HEK293 (cell line): ENCODE measurements around the gene ATP13A4.

Experiments
- CTCF ChIA-PET: fragments of 350-600 bp; formaldehyde crosslinking; extraction: SDS; loops from one replicate; lab custom pipeline; 2021; ENCODE audit warnings: antibody characterized with exemption; lab: Yijun Ruan, JAX
- POLR2A ChIA-PET: fragments of 300-600 bp; formaldehyde crosslinking; extraction: SDS; loops from one replicate; lab custom pipeline; 2020; ENCODE audit warnings: antibody characterized with exemption, inconsistent platforms; lab: Yijun Ruan, JAX
- H3K27ac ChIP-seq: fragments of 200-500 bp; sonication (Bioruptor generic); 2 replicates; pipeline ENCODE4 v1.5.1; 2014; ENCODE audit warnings: low read depth, low read length, control low read depth, inconsistent platforms; ENCODE audit errors: extremely low read depth
- H3K36me3 ChIP-seq, 2 experiments: fragments of 200-500 bp in 1 of 2; sonication (Bioruptor generic) in 1 of 2; 1 replicate in 1 of 2; 2 replicates in 1 of 2; pipeline ENCODE4 v1.5.1; 2014 to 2017; ENCODE audit warnings: inconsistent platforms in 2 of 2, low read length in 2 of 2; ENCODE audit not compliant: control insufficient read depth in 2 of 2, insufficient read depth in 1 of 2
- H3K4me1 ChIP-seq: fragments of 200-500 bp; sonication (Bioruptor generic); 2 replicates; pipeline ENCODE4 v1.5.1; 2014; ENCODE audit warnings: mild to moderate bottlenecking, low read length, inconsistent platforms; ENCODE audit not compliant: control insufficient read depth, insufficient read depth
- H3K4me3 ChIP-seq: 2 replicates; pipeline ENCODE4 v1.5.1; 2011; ENCODE audit warnings: low read depth, mild to moderate bottlenecking, control low read depth, low read length, moderate library complexity
- H3K9me3 ChIP-seq: fragments of 200-500 bp; sonication (Bioruptor generic); 2 replicates; pipeline ENCODE4 v1.5.1; 2014; ENCODE audit warnings: low read depth, low read length, inconsistent platforms; ENCODE audit not compliant: control insufficient read depth, insufficient read depth
- GLIS1 ChIP-seq: fragments of 450-650 bp; formaldehyde crosslinking; IDR thresholded peaks from 2 replicates; pipeline ENCODE4 v1.5.1; 2016; ENCODE audit warnings: missing biosample characterization, missing genetic modification characterization
- HOXA7 ChIP-seq: sonication (generic); formaldehyde crosslinking; IDR thresholded peaks from 2 replicates; pipeline ENCODE4 v1.8.1; 2022; ENCODE audit warnings: missing genetic modification reagents, borderline replicate concordance
- IKZF3 ChIP-seq: fragments of 450-650 bp; IDR thresholded peaks from 2 replicates; pipeline ENCODE4 v1.5.0; 2018; ENCODE audit warnings: missing biosample characterization, mild to moderate bottlenecking, missing genetic modification characterization, moderate library complexity
- KLF8 ChIP-seq: fragments of 450-650 bp; formaldehyde crosslinking; IDR thresholded peaks from 2 replicates; pipeline ENCODE4 v1.5.1; 2016; ENCODE audit warnings: missing biosample characterization, missing genetic modification characterization
- MEIS1 ChIP-seq: sonication (generic); formaldehyde crosslinking; IDR thresholded peaks from 2 replicates; pipeline ENCODE4 v1.8.1; 2022; ENCODE audit warnings: missing genetic modification reagents, mild to moderate bottlenecking, borderline replicate concordance
- OVOL3 ChIP-seq: fragments of 450-650 bp; formaldehyde crosslinking; IDR thresholded peaks from 2 replicates; pipeline ENCODE4 v1.5.1; 2016; ENCODE audit warnings: missing biosample characterization, missing genetic modification characterization
- SP7 ChIP-seq: fragments of 450-650 bp; formaldehyde crosslinking; IDR thresholded peaks from 2 replicates; pipeline ENCODE4 v1.5.1; 2016; ENCODE audit warnings: missing biosample characterization, missing genetic modification characterization
- TRIM28 ChIP-seq: IDR thresholded peaks from 2 replicates; pipeline ENCODE4 v1.6.1; 2011; ENCODE audit warnings: low read length, control low read depth, borderline replicate concordance
- ZEB2 ChIP-seq: fragments of 450-650 bp; formaldehyde crosslinking; IDR thresholded peaks from 2 replicates; pipeline ENCODE4 v1.5.1; 2016; ENCODE audit warnings: missing biosample characterization, missing genetic modification characterization
- ZIC2 ChIP-seq: fragments of 450-650 bp; formaldehyde crosslinking; IDR thresholded peaks from 2 replicates; pipeline ENCODE4 v1.5.1; 2016; ENCODE audit warnings: missing biosample characterization, missing genetic modification characterization
- ZNF132 ChIP-seq: fragments of 450-650 bp; formaldehyde crosslinking; IDR thresholded peaks from 2 replicates; pipeline ENCODE4 v1.5.1; 2017; ENCODE audit warnings: missing biosample characterization, missing genetic modification characterization, borderline replicate concordance
- ZNF157 ChIP-seq: fragments of 450-650 bp; formaldehyde crosslinking; IDR thresholded peaks from 2 replicates; pipeline ENCODE4 v1.5.1; 2016; ENCODE audit warnings: missing biosample characterization, missing genetic modification characterization
- ZNF174 ChIP-seq: fragments of 450-650 bp; formaldehyde crosslinking; IDR thresholded peaks from 2 replicates; pipeline ENCODE4 v1.5.0; 2017; ENCODE audit warnings: missing biosample characterization, mild to moderate bottlenecking, missing genetic modification characterization
- ZNF184 ChIP-seq: fragments of 450-650 bp; IDR thresholded peaks from 2 replicates; pipeline ENCODE4 v1.5.1; 2018; ENCODE audit warnings: missing biosample characterization, mild to moderate bottlenecking, missing genetic modification characterization
- ZNF223 ChIP-seq: fragments of 450-650 bp; formaldehyde crosslinking; IDR thresholded peaks from 2 replicates; pipeline ENCODE4 v1.5.1; 2016; ENCODE audit warnings: missing biosample characterization, missing genetic modification characterization
- ZNF433 ChIP-seq: fragments of 450-650 bp; formaldehyde crosslinking; IDR thresholded peaks from 2 replicates; pipeline ENCODE4 v1.5.1; 2016; ENCODE audit warnings: missing biosample characterization, missing genetic modification characterization, low read depth
- ZNF473 ChIP-seq: fragments of 450-650 bp; formaldehyde crosslinking; IDR thresholded peaks from 2 replicates; pipeline ENCODE4 v1.5.1; 2017; ENCODE audit warnings: missing biosample characterization, missing genetic modification characterization
- ZNF521 ChIP-seq: fragments of 450-650 bp; formaldehyde crosslinking; IDR thresholded peaks from 2 replicates; pipeline ENCODE4 v1.5.1; 2017; ENCODE audit warnings: missing biosample characterization, mild to moderate bottlenecking, missing genetic modification characterization
- ZNF544 ChIP-seq: fragments of 450-650 bp; formaldehyde crosslinking; IDR thresholded peaks from 2 replicates; pipeline ENCODE4 v1.5.0; 2017; ENCODE audit warnings: missing biosample characterization, missing genetic modification characterization
- ZNF621 ChIP-seq: fragments of 450-650 bp; formaldehyde crosslinking; IDR thresholded peaks from 2 replicates; pipeline ENCODE4 v1.5.1; 2017; ENCODE audit warnings: missing biosample characterization, missing genetic modification characterization
- ZNF639 ChIP-seq: fragments of 450-650 bp; formaldehyde crosslinking; IDR thresholded peaks from 2 replicates; pipeline ENCODE4 v1.5.1; 2016; ENCODE audit warnings: missing biosample characterization, missing genetic modification characterization
- ZNF692 ChIP-seq: fragments of 450-650 bp; formaldehyde crosslinking; IDR thresholded peaks from 2 replicates; pipeline ENCODE4 v1.5.1; 2016; ENCODE audit warnings: missing biosample characterization, missing genetic modification characterization
- ZNF747 ChIP-seq: fragments of 450-650 bp; formaldehyde crosslinking; IDR thresholded peaks from 2 replicates; pipeline ENCODE4 v1.5.1; 2016; ENCODE audit warnings: missing biosample characterization, missing genetic modification characterization
- ZNF76 ChIP-seq: fragments of 450-650 bp; formaldehyde crosslinking; IDR thresholded peaks from 2 replicates; pipeline ENCODE4; 2016; ENCODE audit warnings: low read depth, missing biosample characterization, missing genetic modification characterization, borderline replicate concordance
- ZSCAN23 ChIP-seq: fragments of 450-650 bp; formaldehyde crosslinking; IDR thresholded peaks from 2 replicates; pipeline ENCODE4 v1.5.1; 2016; ENCODE audit warnings: missing biosample characterization, missing genetic modification characterization
- ZSCAN5A ChIP-seq: fragments of 450-650 bp; formaldehyde crosslinking; IDR thresholded peaks from 2 replicates; pipeline ENCODE4 v1.5.1; 2016; ENCODE audit warnings: missing biosample characterization, missing genetic modification characterization
- TF ChIP-seq, protein P1 (sequence below): fragments of 450-650 bp; formaldehyde crosslinking; IDR thresholded peaks from 2 replicates; pipeline ENCODE4 v1.5.1; 2016; ENCODE audit warnings: missing biosample characterization, missing genetic modification characterization, borderline replicate concordance
- TF ChIP-seq, protein P2 (sequence below): fragments of 450-650 bp; formaldehyde crosslinking; IDR thresholded peaks from 2 replicates; pipeline ENCODE4 v1.5.1; 2016; ENCODE audit warnings: missing biosample characterization, missing genetic modification characterization

Gene ATP13A4

GRCh38 chr3:193563426-193563825 is 8.7 kb upstream of the ATP13A4 start (continued):
- no peak for TF ChIP-seq TRIM28
- no peak for TF ChIP-seq ZNF692 (tag by site-specific recombination)
- TF ChIP-seq ZNF473 (tag by site-specific recombination) = no peak
- TF ChIP-seq ZNF521 (tag by site-specific recombination) = no peak
- no peak for TF ChIP-seq GLIS1 (tag by site-specific recombination)
- TF ChIP-seq ZNF174 (tag by site-specific recombination) = no peak

DNA sequence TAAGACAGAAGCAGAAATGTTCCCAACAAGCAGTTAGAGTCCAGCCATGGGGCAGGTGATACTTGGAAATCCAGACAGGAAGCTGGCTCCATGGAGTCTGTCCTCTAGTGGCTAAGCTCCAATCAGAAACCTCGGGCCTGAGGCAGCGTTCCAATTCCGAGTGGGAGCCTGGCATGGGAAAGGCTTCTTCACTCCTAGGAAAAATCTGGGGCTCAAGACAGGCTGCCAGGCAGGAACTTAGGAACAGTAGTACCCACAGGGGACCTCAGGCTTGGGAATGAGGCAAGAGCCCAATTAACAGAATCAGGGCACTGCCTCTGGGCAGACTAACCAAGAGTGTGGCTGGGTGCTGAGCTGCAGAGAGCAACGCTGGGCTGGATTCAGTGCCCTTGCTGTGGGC is 6.2 kb upstream of the ATP13A4 start:
- H3K36me3 ChIP-seq = no peaks in the 10 kb centered on the region
- H3K4me3 ChIP-seq = no peak overlapping the region
- CTCF ChIA-PET = interaction anchor here (1.0 to 1.1 kb wide), 2 partner anchors 12 to 994 kb away, joined by 3 to 4 read pairs; no protein-coding TSS in a partner anchor
- POLR2A ChIA-PET = no interaction called here
- TF ChIP-seq ZNF76 = no peak
- no peak for TF ChIP-seq GLIS1 (tag by site-specific recombination)
- TF ChIP-seq ZNF544 (tag by site-specific recombination) = no peak
- no peak for TF ChIP-seq ZIC2 (tag by site-specific recombination)
- TF ChIP-seq ZNF639 (tag by site-specific recombination) = no peak
- no peak for TF ChIP-seq ZNF184 (tag by site-specific recombination)
- TF ChIP-seq ZEB2 = no peak
- no peak for TF ChIP-seq OVOL3 (tag by site-specific recombination)
- TF ChIP-seq ZNF132 = no peak
- TF ChIP-seq ZNF621 (tag by site-specific recombination) = no peak
- no peak for TF ChIP-seq MEIS1 (CRISPR knock-in tag)
- no peak for TF ChIP-seq SP7 (tag by site-specific recombination)
- no peak for TF ChIP-seq ZSCAN23 (tag by site-specific recombination)
- no peak for TF ChIP-seq ZSCAN5A (tag by site-specific recombination)
- TF ChIP-seq ZNF223 = no peak
- no peak for TF ChIP-seq ZNF157
- no peak for TF ChIP-seq HOXA7 (CRISPR knock-in tag)
- H3K9me3 ChIP-seq = no peaks in the 10 kb centered on the region
- H3K4me1 ChIP-seq = no peaks in the 10 kb centered on the region
- no peak overlapping the region for H3K27ac ChIP-seq

GRCh38 chr3:193560091-193560490 is 5.4 kb upstream of the ATP13A4 start:
- H3K4me1 ChIP-seq = no peaks in the 10 kb centered on the region
- no peaks in the 10 kb centered on the region for H3K9me3 ChIP-seq
- H3K4me3 ChIP-seq = no peak overlapping the region
- no peaks in the 10 kb centered on the region for H3K36me3 ChIP-seq
- no peak overlapping the region for H3K27ac ChIP-seq
- ChIA-PET CTCF (no interaction called here), POLR2A (no interaction called here)
- no peak for TF ChIP-seq KLF8 (tag by site-specific recombination)
- TF ChIP-seq ZNF747 (tag by site-specific recombination) = no peak
- TF ChIP-seq, protein P1, sequence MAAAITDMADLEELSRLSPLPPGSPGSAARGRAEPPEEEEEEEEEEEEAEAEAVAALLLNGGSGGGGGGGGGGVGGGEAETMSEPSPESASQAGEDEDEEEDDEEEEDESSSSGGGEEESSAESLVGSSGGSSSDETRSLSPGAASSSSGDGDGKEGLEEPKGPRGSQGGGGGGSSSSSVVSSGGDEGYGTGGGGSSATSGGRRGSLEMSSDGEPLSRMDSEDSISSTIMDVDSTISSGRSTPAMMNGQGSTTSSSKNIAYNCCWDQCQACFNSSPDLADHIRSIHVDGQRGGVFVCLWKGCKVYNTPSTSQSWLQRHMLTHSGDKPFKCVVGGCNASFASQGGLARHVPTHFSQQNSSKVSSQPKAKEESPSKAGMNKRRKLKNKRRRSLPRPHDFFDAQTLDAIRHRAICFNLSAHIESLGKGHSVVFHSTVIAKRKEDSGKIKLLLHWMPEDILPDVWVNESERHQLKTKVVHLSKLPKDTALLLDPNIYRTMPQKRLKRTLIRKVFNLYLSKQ (tag by site-specific recombination) = no peak
- no peak for TF ChIP-seq IKZF3 (tag by site-specific recombination)
- no peak for TF ChIP-seq ZNF433 (tag by site-specific recombination)
- TF ChIP-seq, protein P2, sequence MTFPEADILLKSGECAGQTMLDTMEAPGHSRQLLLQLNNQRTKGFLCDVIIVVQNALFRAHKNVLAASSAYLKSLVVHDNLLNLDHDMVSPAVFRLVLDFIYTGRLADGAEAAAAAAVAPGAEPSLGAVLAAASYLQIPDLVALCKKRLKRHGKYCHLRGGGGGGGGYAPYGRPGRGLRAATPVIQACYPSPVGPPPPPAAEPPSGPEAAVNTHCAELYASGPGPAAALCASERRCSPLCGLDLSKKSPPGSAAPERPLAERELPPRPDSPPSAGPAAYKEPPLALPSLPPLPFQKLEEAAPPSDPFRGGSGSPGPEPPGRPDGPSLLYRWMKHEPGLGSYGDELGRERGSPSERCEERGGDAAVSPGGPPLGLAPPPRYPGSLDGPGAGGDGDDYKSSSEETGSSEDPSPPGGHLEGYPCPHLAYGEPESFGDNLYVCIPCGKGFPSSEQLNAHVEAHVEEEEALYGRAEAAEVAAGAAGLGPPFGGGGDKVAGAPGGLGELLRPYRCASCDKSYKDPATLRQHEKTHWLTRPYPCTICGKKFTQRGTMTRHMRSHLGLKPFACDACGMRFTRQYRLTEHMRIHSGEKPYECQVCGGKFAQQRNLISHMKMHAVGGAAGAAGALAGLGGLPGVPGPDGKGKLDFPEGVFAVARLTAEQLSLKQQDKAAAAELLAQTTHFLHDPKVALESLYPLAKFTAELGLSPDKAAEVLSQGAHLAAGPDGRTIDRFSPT (tag by site-specific recombination) = no peak
